ENCODE measurements around the gene SPRY4.
A peak's percentile ranks its signal among the peaks of the same experiment; 100 is the strongest.

The SPRY4 gene

DNA sequence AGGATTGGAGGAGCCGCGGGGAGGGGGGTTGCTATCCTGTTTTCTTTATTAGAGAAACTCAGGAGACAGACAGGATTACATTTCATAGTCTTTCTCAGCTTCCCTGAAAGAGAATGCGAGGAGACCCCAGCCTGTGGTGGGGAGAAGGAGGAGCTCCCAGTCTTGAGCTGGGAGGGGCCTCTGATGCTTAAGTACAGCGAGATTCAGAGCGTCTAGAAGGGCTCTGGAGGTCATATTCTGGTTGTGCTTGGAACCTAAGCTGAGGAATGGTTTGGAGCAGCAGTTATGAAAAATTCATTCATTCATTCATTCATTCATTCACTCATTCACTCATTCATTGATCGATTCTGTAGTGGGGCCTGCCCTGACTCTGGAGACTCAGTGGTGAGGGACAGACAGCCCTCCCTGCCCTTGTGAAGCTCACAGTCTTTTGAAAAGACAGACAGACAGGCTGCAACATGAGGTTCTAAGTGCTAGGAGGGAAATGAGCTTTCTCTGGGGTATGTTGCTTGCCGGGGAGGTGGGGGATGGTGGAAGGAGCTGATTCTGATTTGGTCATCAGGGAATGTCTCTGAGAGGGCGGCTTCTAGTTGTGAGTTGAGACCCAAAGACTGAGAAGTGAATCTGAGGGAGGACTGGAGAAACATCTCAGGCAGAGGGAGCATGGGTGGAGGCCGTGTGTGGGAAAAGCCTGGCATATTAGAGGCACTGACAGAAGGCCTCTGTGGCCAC is 2.5 kb upstream of the SPRY4 start (continued):
- TF ChIP-seq, protein P1, sequence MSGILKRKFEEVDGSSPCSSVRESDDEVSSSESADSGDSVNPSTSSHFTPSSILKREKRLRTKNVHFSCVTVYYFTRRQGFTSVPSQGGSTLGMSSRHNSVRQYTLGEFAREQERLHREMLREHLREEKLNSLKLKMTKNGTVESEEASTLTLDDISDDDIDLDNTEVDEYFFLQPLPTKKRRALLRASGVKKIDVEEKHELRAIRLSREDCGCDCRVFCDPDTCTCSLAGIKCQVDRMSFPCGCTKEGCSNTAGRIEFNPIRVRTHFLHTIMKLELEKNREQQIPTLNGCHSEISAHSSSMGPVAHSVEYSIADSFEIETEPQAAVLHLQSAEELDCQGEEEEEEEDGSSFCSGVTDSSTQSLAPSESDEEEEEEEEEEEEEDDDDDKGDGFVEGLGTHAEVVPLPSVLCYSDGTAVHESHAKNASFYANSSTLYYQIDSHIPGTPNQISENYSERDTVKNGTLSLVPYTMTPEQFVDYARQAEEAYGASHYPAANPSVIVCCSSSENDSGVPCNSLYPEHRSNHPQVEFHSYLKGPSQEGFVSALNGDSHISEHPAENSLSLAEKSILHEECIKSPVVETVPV (CRISPR knock-in tag; IDR thresholded peaks at IDR 0.05) = no peak
- no peak for TF ChIP-seq TCF4 (CRISPR knock-in tag; IDR thresholded peaks at IDR 0.05; ENCODE audit: borderline replicate concordance)
- TF ChIP-seq, protein P2, sequence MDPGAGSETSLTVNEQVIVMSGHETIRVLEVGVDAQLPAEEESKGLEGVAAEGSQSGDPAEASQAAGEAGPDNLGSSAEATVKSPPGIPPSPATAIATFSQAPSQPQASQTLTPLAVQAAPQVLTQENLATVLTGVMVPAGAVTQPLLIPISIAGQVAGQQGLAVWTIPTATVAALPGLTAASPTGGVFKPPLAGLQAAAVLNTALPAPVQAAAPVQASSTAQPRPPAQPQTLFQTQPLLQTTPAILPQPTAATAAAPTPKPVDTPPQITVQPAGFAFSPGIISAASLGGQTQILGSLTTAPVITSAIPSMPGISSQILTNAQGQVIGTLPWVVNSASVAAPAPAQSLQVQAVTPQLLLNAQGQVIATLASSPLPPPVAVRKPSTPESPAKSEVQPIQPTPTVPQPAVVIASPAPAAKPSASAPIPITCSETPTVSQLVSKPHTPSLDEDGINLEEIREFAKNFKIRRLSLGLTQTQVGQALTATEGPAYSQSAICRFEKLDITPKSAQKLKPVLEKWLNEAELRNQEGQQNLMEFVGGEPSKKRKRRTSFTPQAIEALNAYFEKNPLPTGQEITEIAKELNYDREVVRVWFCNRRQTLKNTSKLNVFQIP (CRISPR knock-in tag; IDR thresholded peaks at IDR 0.05; ENCODE audit: borderline replicate concordance, low read depth) = no peak

DNA sequence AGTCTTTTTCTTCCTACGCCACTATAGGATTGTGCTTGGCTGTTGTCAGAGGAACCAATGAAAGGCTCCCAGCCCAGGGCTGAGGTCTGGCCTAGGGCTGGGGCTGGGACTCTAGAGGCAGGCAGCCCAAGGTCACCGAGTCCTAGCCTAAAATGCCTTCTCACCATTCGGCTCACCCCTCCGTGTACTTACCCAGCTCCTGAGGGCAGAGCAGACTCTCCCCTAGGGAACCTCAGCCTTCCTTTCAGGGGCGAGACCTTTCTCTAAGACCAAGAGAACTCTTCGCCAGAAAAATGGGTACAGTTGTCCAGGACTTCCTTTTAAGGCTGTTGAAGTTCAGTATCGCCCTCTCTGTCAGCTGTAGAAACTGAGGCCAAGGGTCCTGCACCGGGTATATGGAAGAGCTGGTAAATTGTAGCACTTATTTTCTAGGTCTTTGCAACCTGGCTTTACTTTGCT is 1.7 kb upstream of the SPRY4 start:
- no peak; the same call in 2 of the 3 replicates for ATAC-seq
- TF ChIP-seq ZFP3 (CRISPR knock-in tag; IDR thresholded peaks at IDR 0.05) (no peak), CSDC2 (CRISPR knock-in tag; IDR thresholded peaks at IDR 0.05) (no peak), SNAI2 (CRISPR knock-in tag; IDR thresholded peaks at IDR 0.05) (no peak), ZNF70 (CRISPR knock-in tag; IDR thresholded peaks at IDR 0.05) (no peak), PPARA (CRISPR knock-in tag; IDR thresholded peaks at IDR 0.05; ENCODE audit: borderline replicate concordance) (no peak), ZNF8 (CRISPR knock-in tag; IDR thresholded peaks at IDR 0.05) (no peak; the same call in 1 of the 2 replicates), ISL1 (CRISPR knock-in tag; IDR thresholded peaks at IDR 0.05) (no peak), RARB (CRISPR knock-in tag; IDR thresholded peaks at IDR 0.05) (no peak)
- TF ChIP-seq, protein P3, sequence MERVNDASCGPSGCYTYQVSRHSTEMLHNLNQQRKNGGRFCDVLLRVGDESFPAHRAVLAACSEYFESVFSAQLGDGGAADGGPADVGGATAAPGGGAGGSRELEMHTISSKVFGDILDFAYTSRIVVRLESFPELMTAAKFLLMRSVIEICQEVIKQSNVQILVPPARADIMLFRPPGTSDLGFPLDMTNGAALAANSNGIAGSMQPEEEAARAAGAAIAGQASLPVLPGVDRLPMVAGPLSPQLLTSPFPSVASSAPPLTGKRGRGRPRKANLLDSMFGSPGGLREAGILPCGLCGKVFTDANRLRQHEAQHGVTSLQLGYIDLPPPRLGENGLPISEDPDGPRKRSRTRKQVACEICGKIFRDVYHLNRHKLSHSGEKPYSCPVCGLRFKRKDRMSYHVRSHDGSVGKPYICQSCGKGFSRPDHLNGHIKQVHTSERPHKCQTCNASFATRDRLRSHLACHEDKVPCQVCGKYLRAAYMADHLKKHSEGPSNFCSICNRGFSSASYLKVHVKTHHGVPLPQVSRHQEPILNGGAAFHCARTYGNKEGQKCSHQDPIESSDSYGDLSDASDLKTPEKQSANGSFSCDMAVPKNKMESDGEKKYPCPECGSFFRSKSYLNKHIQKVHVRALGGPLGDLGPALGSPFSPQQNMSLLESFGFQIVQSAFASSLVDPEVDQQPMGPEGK (CRISPR knock-in tag; IDR thresholded peaks at IDR 0.05; ENCODE audit: borderline replicate concordance) = no peak
- TF ChIP-seq, protein P2 (CRISPR knock-in tag; IDR thresholded peaks at IDR 0.05; ENCODE audit: borderline replicate concordance, low read depth) = no peak
- TF ChIP-seq, protein P4, sequence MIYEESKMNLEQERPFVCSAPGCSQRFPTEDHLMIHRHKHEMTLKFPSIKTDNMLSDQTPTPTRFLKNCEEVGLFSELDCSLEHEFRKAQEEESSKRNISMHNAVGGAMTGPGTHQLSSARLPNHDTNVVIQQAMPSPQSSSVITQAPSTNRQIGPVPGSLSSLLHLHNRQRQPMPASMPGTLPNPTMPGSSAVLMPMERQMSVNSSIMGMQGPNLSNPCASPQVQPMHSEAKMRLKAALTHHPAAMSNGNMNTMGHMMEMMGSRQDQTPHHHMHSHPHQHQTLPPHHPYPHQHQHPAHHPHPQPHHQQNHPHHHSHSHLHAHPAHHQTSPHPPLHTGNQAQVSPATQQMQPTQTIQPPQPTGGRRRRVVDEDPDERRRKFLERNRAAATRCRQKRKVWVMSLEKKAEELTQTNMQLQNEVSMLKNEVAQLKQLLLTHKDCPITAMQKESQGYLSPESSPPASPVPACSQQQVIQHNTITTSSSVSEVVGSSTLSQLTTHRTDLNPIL (CRISPR knock-in tag; IDR thresholded peaks at IDR 0.05; ENCODE audit: low read depth) = no peak
- TF ChIP-seq, protein P1 (CRISPR knock-in tag; IDR thresholded peaks at IDR 0.05) = no peak

DNA sequence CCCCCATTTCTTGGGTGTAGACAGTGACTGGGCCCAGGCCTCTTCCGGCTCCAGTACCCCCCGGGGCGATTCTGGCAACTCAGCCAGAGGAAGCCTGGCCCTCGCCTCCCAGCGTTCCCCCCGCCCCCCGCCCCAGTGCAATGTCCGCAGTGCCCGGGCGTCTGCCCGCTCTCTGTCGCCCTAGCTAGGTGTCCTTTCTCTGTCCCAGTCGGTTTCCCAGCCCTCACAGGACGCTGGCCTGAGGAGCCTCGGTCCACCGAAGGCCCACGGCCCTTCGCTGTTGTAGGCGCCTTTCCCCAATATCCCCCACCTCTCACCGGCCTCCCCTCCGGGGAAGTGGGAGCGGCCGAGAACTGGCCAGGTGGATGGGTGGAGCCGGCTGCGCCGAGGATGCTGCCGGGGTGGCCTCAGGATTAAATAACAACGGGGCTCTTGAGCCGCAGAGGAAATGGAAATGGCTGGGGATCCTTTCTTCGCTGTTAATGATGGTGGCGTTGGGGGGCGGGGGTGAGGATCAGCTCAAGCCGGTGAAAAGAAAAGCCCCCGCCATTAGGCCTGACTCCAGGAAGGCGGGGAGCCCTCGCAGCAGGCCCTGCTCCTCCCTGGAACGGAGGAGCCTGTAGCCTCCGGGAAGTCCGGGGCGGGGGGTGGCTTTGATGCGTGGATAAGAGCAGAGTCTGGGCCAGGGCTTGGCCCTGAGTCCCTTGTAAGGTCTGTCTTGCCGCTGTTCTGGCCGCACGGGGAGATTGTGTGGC is 1.1 kb upstream of the SPRY4 start:
- peak; percentile 31 for ATAC-seq
- TF ChIP-seq GLIS3 (CRISPR knock-in tag; IDR thresholded peaks at IDR 0.05) (0 out of 2 replicates have a peak, but pooled peaks have one; percentile 42), ZNF70 (CRISPR knock-in tag; IDR thresholded peaks at IDR 0.05) (no peak), RARB (CRISPR knock-in tag; IDR thresholded peaks at IDR 0.05) (no peak)

All from SK-N-SH treated with all-trans-retinoic acid at 6 μM for 48 hours (cell line).